H1 (cell line): ENCODE measurements around the gene RDH5. TPM values are rescaled to one million over a fixed set of nuclear protein-coding genes. Genes with fewer than 3 reads are reported as not detected.

ENCODE experiments used
- CTCF ChIA-PET: fragments of 300-600 bp; sonication (Branson Sonifier 250); formaldehyde crosslinking; loops from one replicate; lab custom pipeline; 2021; ENCODE audit not compliant: partially characterized antibody; lab: Charles Lee
- POLR2A ChIA-PET: fragments of 300-600 bp; sonication (Branson Sonifier 250); formaldehyde crosslinking; loops from one replicate; lab custom pipeline; 2021; ENCODE audit warnings: inconsistent platforms; ENCODE audit not compliant: partially characterized antibody; lab: Charles Lee
- DNase-seq, 2 experiments: peaks; one replicate each; pipeline versions ENCODE4 v3.0.0 to v3.0.0-alpha.2; 2010 to 2022; ENCODE audit warnings: low spot score in 2 of 2, low read depth in 1 of 2, mixed read lengths in 1 of 2
- FAIRE-seq: peaks from 2 replicates; lab custom pipeline; 2011; peaks lifted over from hg19 to GRCh38; lab: Jason Lieb, UNC
- H2AFZ ChIP-seq: 2 replicates; pipeline ENCODE4 v1.8.1; 2012; ENCODE audit warnings: low read length, inconsistent platforms
- H2AK5ac ChIP-seq: 2 replicates; pipeline ENCODE4 v1.6.1; 2013; ENCODE audit warnings: low read depth, low read length
- H2BK120ac ChIP-seq: replicated peaks from 2 replicates; pipeline ENCODE3; 2013; ENCODE audit warnings: low read depth, low read length, inconsistent platforms
- H2BK12ac ChIP-seq: 2 replicates; pipeline ENCODE4 v1.6.1; 2013; ENCODE audit warnings: low read depth, low read length
- H2BK15ac ChIP-seq: 2 replicates; pipeline ENCODE4 v1.6.1; 2013; ENCODE audit warnings: low read length
- H2BK20ac ChIP-seq: 2 replicates; pipeline ENCODE4 v1.6.1; 2013; ENCODE audit warnings: low read length
- H2BK5ac ChIP-seq: 2 replicates; pipeline ENCODE4 v1.6.1; 2013; ENCODE audit warnings: low read depth, low read length
- H3K14ac ChIP-seq: 2 replicates; pipeline ENCODE4 v1.6.1; 2013; ENCODE audit warnings: inconsistent platforms; ENCODE audit not compliant: insufficient read length
- H3K18ac ChIP-seq: 2 replicates; pipeline ENCODE4 v1.6.1; 2013; ENCODE audit warnings: low read length; ENCODE audit errors: extremely low read depth
- H3K23ac ChIP-seq: 2 replicates; pipeline ENCODE4 v1.6.1; 2013; ENCODE audit warnings: inconsistent platforms; ENCODE audit not compliant: insufficient read length
- H3K23me2 ChIP-seq: 2 replicates; pipeline ENCODE4 v1.6.1; 2013; ENCODE audit warnings: low read depth, low read length
- H3K27ac ChIP-seq: 2 replicates; pipeline ENCODE4 v1.6.1; 2011; ENCODE audit warnings: low read depth, low read length, inconsistent platforms
- H3K27me3 ChIP-seq, 4 experiments: replicated peaks in 1 of 4; 1 replicate in 1 of 4; 2 replicates in 3 of 4; pipeline versions ENCODE4 v1.6.1 to v1.8.1; 2011 to 2013; ENCODE audit warnings: low read length in 3 of 4, mild to moderate bottlenecking in 3 of 4, inconsistent platforms in 2 of 4, mixed read lengths in 2 of 4, moderate library complexity in 1 of 4; ENCODE audit not compliant: control insufficient read depth in 3 of 4, insufficient read depth in 3 of 4; ENCODE audit errors: extremely low read depth in 1 of 4
- H3K36me3 ChIP-seq, 4 experiments: 2 replicates each; pipeline versions ENCODE4 v1.6.1 to v1.8.1; 2011 to 2013; ENCODE audit warnings: mild to moderate bottlenecking in 4 of 4, low read length in 3 of 4, moderate library complexity in 2 of 4, control low read depth in 1 of 4, inconsistent platforms in 1 of 4; ENCODE audit not compliant: insufficient read depth in 4 of 4, control insufficient read depth in 2 of 4
- H3K4ac ChIP-seq: replicated peaks from 2 replicates; pipeline ENCODE3; 2013; ENCODE audit warnings: low read length, low read depth, mixed read lengths, inconsistent platforms; ENCODE audit not compliant: insufficient read length
- H3K4me1 ChIP-seq, 4 experiments: replicated peaks in 1 of 4; 1 replicate in 1 of 4; 2 replicates in 3 of 4; pipeline versions ENCODE4 v1.6.1 to v1.8.1; 2011 to 2013; ENCODE audit warnings: low read length in 3 of 4, inconsistent platforms in 2 of 4, mixed read lengths in 1 of 4; ENCODE audit not compliant: insufficient read depth in 4 of 4, control insufficient read depth in 3 of 4
- H3K4me2 ChIP-seq, 2 experiments: 2 replicates each; pipeline versions ENCODE4 v1.6.1 to v1.8.1; 2011 to 2013; ENCODE audit warnings: low read depth in 2 of 2, low read length in 2 of 2, control low read depth in 1 of 2, inconsistent platforms in 1 of 2, mild to moderate bottlenecking in 1 of 2; ENCODE audit not compliant: insufficient read depth in 1 of 2
- H3K4me3 ChIP-seq, 4 experiments: fragments of 200-600, 300-600 bp in 1 of 4; sonication (generic), shearing (Covaris generic), sonication (Bioruptor Twin) in 1 of 4; 2 replicates each; pipeline versions ENCODE4 v1.5.1 to v1.8.1; 2011 to 2016; ENCODE audit warnings: low read length in 4 of 4, low read depth in 3 of 4, control low read depth in 2 of 4, inconsistent platforms in 2 of 4, mild to moderate bottlenecking in 2 of 4, mixed read lengths in 1 of 4, moderate library complexity in 1 of 4; ENCODE audit not compliant: insufficient read depth in 2 of 4; ENCODE audit errors: extremely low read depth in 1 of 4
- H3K56ac ChIP-seq: replicated peaks from 2 replicates; pipeline ENCODE3; 2013; ENCODE audit warnings: low read depth, mild to moderate bottlenecking, mixed read lengths, low read length, inconsistent platforms; ENCODE audit not compliant: insufficient read length
- H3K79me1 ChIP-seq: 2 replicates; pipeline ENCODE4 v1.6.1; 2013; ENCODE audit warnings: low read depth, low read length, control low read depth
- H3K79me2 ChIP-seq, 2 experiments: 2 replicates each; pipeline versions ENCODE4 v1.6.1 to v1.8.1; 2012 to 2013; ENCODE audit warnings: low read length in 2 of 2, mild to moderate bottlenecking in 2 of 2, inconsistent platforms in 1 of 2; ENCODE audit not compliant: insufficient read depth in 2 of 2, control insufficient read depth in 1 of 2
- H3K9ac ChIP-seq, 4 experiments: replicated peaks in 1 of 4; 1 replicate in 1 of 4; 2 replicates in 3 of 4; pipeline versions ENCODE4 v1.6.1 to v1.8.1; 2011 to 2013; ENCODE audit warnings: low read depth in 3 of 4, low read length in 3 of 4, control low read depth in 2 of 4, mild to moderate bottlenecking in 2 of 4, moderate library complexity in 2 of 4, inconsistent platforms in 1 of 4; ENCODE audit errors: extremely low read depth in 1 of 4
- H3K9me3 ChIP-seq, 2 experiments: 2 replicates each; pipeline versions ENCODE4 v1.6.1 to v1.8.1; 2012 to 2013; ENCODE audit warnings: mild to moderate bottlenecking in 2 of 2, moderate library complexity in 2 of 2, control low read depth in 1 of 2, inconsistent platforms in 1 of 2, low read depth in 1 of 2, low read length in 1 of 2, mixed read lengths in 1 of 2; ENCODE audit not compliant: insufficient read depth in 2 of 2
- H4K20me1 ChIP-seq, 2 experiments: replicated peaks in 1 of 2; 2 replicates each; pipeline versions ENCODE3 to v1.8.1; 2011 to 2013; ENCODE audit warnings: inconsistent platforms in 2 of 2, low read length in 2 of 2, mild to moderate bottlenecking in 1 of 2; ENCODE audit not compliant: insufficient read depth in 2 of 2, control insufficient read depth in 1 of 2
- H4K5ac ChIP-seq: 2 replicates; pipeline ENCODE4 v1.6.1; 2013; ENCODE audit warnings: low read length, low read depth, mixed read lengths, inconsistent platforms; ENCODE audit not compliant: insufficient read length
- H4K8ac ChIP-seq: 2 replicates; pipeline ENCODE4 v1.8.0; 2013; ENCODE audit warnings: mild to moderate bottlenecking, moderate library complexity, low read length, inconsistent platforms; ENCODE audit not compliant: insufficient read depth; ENCODE audit errors: extremely low read depth
- H4K91ac ChIP-seq: replicated peaks from 2 replicates; pipeline ENCODE3; 2013; ENCODE audit warnings: low read length, mixed read lengths, inconsistent platforms; ENCODE audit not compliant: insufficient read length
- ATF3 ChIP-seq: IDR thresholded peaks from 2 replicates; pipeline ENCODE4 v1.6.1; 2011; ENCODE audit warnings: low read depth, mild to moderate bottlenecking, low read length; ENCODE audit not compliant: insufficient read depth
- CREB1 ChIP-seq: IDR thresholded peaks from 2 replicates; pipeline ENCODE4 v1.6.1; 2012; ENCODE audit warnings: inconsistent platforms
- JUND ChIP-seq: IDR thresholded peaks from 2 replicates; pipeline ENCODE4 v1.6.1; 2011; ENCODE audit warnings: mild to moderate bottlenecking, improper control_type of control experiment, low read length
- KDM1A ChIP-seq: fragments of 200-600, 300-600 bp; sonication (generic); IDR thresholded peaks from 2 replicates; pipeline ENCODE4 v1.7.1; 2016; ENCODE audit warnings: mild to moderate bottlenecking, low read length, borderline replicate concordance
- RFX5 ChIP-seq: IDR thresholded peaks from 2 replicates; pipeline ENCODE4 v1.6.1; 2011; ENCODE audit warnings: low read depth, low read length, improper control_type of control experiment, borderline replicate concordance
- RNF2 ChIP-seq: fragments of 200-900, 300-1000 bp; sonication (generic); IDR thresholded peaks from 2 replicates; pipeline ENCODE4 v1.7.1; 2016; ENCODE audit warnings: borderline replicate concordance, low read depth, mild to moderate bottlenecking, antibody characterized with exemption, low read length; ENCODE audit not compliant: poor library complexity, severe bottlenecking; ENCODE audit errors: missing control alignments
- RXRA ChIP-seq: IDR thresholded peaks from 2 replicates; pipeline ENCODE4 v1.6.1; 2011; ENCODE audit warnings: low read depth, mild to moderate bottlenecking, low read length, moderate library complexity; ENCODE audit not compliant: insufficient read depth
- TCF12 ChIP-seq: IDR thresholded peaks from 2 replicates; pipeline ENCODE4 v1.6.1; 2011; ENCODE audit warnings: low read depth, mild to moderate bottlenecking, low read length
- USF2 ChIP-seq: IDR thresholded peaks from 2 replicates; pipeline ENCODE4 v1.6.1; 2011; ENCODE audit warnings: low read length, improper control_type of control experiment
- YY1 ChIP-seq: IDR thresholded peaks from 2 replicates; pipeline ENCODE4 v1.6.1; 2011; ENCODE audit warnings: low read depth, mild to moderate bottlenecking, low read length
- ZNF274 ChIP-seq: IDR thresholded peaks from 2 replicates; pipeline ENCODE4 v1.7.0; 2012; ENCODE audit warnings: low read length, borderline replicate concordance; ENCODE audit errors: extremely low read depth
- WGBS, 2 experiments: shearing (Covaris generic) in 1 of 2; methylation state at CpG; one replicate each; pipeline versions ENCODE4 v1.1.6 to v1.1.7; 2013 to 2015; ENCODE audit warnings: low lambda C conversion rate in 2 of 2, mixed read lengths in 2 of 2, inconsistent platforms in 1 of 2, low coverage in 1 of 2, missing lambda C conversion rate in 1 of 2; ENCODE audit not compliant: insufficient replicate concordance in 2 of 2, insufficient coverage in 1 of 2, insufficient read length in 1 of 2; ENCODE audit errors: extremely low coverage in 1 of 2, missing lambda C conversion rate in 1 of 2; 5-methylcytosine and 5-hydroxymethylcytosine counted together
- polyA plus RNA-seq, 7 experiments: library from polyadenylated mRNA; depleted of rRNA in 3 of 7; stranded (reverse) in 5 of 7; unstranded in 2 of 7; fragments of >200 nt in 5 of 7; fragments of 200-250 nt in 2 of 7; gene quantifications; 1 replicate in 5 of 7; 2 replicates in 1 of 7; 4 replicates in 1 of 7; pipeline versions ENCODE4 v1.2.1 to v1.2.3, GENCODE V29; 2011 to 2013; ENCODE audit warnings: missing spikeins in 2 of 7, mixed read lengths in 2 of 7
- total RNA-seq: library from RNA; stranded (reverse); fragmentation: NEBNext Ultra II Directional; extraction: Animal tissue kit (Norgen Biotek cat#: 25700); gene quantifications from 2 replicates; pipeline ENCODE4 v1.2.1, GENCODE V29; 2021

Gene RDH5
- total and polyA plus RNA-seq, 2 of the 8 experiments (the other 6 are each of a cell fraction or from before 2014, with no cell fraction given) = 4.2 to 6.0 TPM

- no peak overlapping the region for H2BK20ac ChIP-seq
- H4K5ac ChIP-seq = no peak overlapping the region
- H2BK120ac ChIP-seq = no peak overlapping the region
- no peaks in the 10 kb centered on the region for H3K9me3 ChIP-seq
- no peak overlapping the region for H2AK5ac ChIP-seq
- no peak overlapping the region for H3K4me3 ChIP-seq
- H4K20me1 ChIP-seq = peaks cover 0 to 2% of the 10 kb centered on the region in 2 experiments
- no peak overlapping the region for H4K8ac ChIP-seq
- H2BK5ac ChIP-seq = no peak overlapping the region
- DNase-seq (no peak), FAIRE-seq (no peak)
- no peak overlapping the region for H4K91ac ChIP-seq
- no peaks in the 10 kb centered on the region for H3K79me2 ChIP-seq
- no peak overlapping the region for H3K4me2 ChIP-seq
- H3K56ac ChIP-seq = no peak overlapping the region
- H2BK12ac ChIP-seq = no peak overlapping the region
- H3K23me2 ChIP-seq = no peaks in the 10 kb centered on the region
- no peak overlapping the region for H3K23ac ChIP-seq
- H3K4me1 ChIP-seq = no peaks in the 10 kb centered on the region
- H3K14ac ChIP-seq = no peak overlapping the region
- WGBS, 2 experiments = 88% methylated on average over 12 of the region's 12 CpGs; no CpG with 5 or more reads in 1 of the 2 experiments
- H3K27ac ChIP-seq = no peak overlapping the region
- ChIA-PET CTCF (interaction anchor here (1.0 to 2.2 kb wide), 4 partner anchors 11 to 37 kb away, joined by 4 to 9 read pairs (median 5); a partner anchor contains a TSS), POLR2A (interaction anchor here (1.1 to 1.4 kb wide), 3 partner anchors 8 to 11 kb away, joined by 3 to 4 read pairs (median 4); a partner anchor contains a TSS)
- H3K18ac ChIP-seq = no peak overlapping the region
- H3K27me3 ChIP-seq = no peaks in the 10 kb centered on the region
- no peaks in the 10 kb centered on the region; the same call in 1 of the 2 replicates for H3K79me1 ChIP-seq
- no peak overlapping the region for H3K4ac ChIP-seq
- H3K36me3 ChIP-seq = peaks cover 7 to 54% (median 17%) of the 10 kb centered on the region in 4 experiments
- no peak overlapping the region for H2BK15ac ChIP-seq
- no peak overlapping the region for H2AFZ ChIP-seq
- H3K9ac ChIP-seq = no peak overlapping the region
- TF ChIP-seq KDM1A (no peak), USF2 (no peak), ZNF274 (no peak), TCF12 (no peak), JUND (no peak), RXRA (no peak), CREB1 (no peak), RNF2 (no peak), ATF3 (no peak), YY1 (no peak), RFX5 (no peak)
Observed at GRCh38 chr12:55692631-55693322, 27.4 kb upstream of the RDH5 start.
